ENCODE measurements around the gene GAL3ST3.

DNA sequence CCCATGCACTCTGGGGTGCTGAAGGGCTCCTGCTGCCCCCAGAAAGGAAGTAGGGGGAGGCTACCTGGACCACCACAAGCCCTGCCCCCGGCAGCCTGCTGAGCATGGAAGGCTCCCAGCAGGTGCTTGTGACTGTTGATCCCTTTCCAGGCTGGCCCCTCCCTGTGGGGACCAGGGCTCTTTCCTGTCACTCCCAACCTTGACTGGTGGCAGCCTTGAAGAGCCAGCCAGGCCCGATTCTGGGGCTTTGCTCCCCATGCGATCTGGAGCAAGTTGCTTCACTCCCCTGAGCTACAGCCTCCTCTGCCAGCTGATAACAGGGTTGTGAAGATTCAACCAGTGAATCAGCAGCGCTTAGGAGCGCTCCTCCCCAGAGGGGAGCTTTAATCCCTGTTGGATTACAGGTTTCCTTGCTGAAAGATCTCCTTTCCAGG lies 41.7 kb downstream of the GAL3ST3 start:
- TF ChIP-seq SP1 (IDR thresholded peaks at IDR 0.05), result no peak
- TF ChIP-seq ELF4 (IDR thresholded peaks at IDR 0.05), result no peak
- TF ChIP-seq BHLHE40 (IDR thresholded peaks at IDR 0.05; ENCODE audit: borderline replicate concordance), result no peak
- TF ChIP-seq FOXK2 (IDR thresholded peaks at IDR 0.05), result no peak
- TF ChIP-seq TARDBP (IDR thresholded peaks at IDR 0.05), result no peak
- TF ChIP-seq LEF1 (IDR thresholded peaks at IDR 0.05; ENCODE audit: borderline replicate concordance), result no peak
- no peak for TF ChIP-seq FOXM1 (IDR thresholded peaks at IDR 0.05; ENCODE audit: borderline replicate concordance)
- no peak for TF ChIP-seq ZNF384 (IDR thresholded peaks at IDR 0.05)
- no peak for TF ChIP-seq SUZ12 (IDR thresholded peaks at IDR 0.05)
- no peak for TF ChIP-seq NFRKB (IDR thresholded peaks at IDR 0.05)
